Rectal smooth muscle tissue (tissue), 1 donor: ENCODE measurements around the gene MAK.
"Not testable (repeated sequence)": the region's sequence is repeated elsewhere in the genome, so short reads cannot be mapped to it uniquely, and the experiment has no call there.

ENCODE experiments used
- H3K27ac ChIP-seq: one replicate; pipeline ENCODE4 v1.7.0; 2013; ENCODE audit warnings: low read depth, low read length, inconsistent platforms
- H3K27me3 ChIP-seq: one replicate; pipeline ENCODE4 v1.7.0; 2013; ENCODE audit warnings: low read length; ENCODE audit not compliant: control insufficient read depth, insufficient read depth
- H3K36me3 ChIP-seq: one replicate; pipeline ENCODE4 v1.7.0; 2013; ENCODE audit warnings: low read length; ENCODE audit not compliant: control insufficient read depth, insufficient read depth
- H3K4me1 ChIP-seq: one replicate; pipeline ENCODE4 v1.7.0; 2013; ENCODE audit warnings: low read length; ENCODE audit not compliant: control insufficient read depth, insufficient read depth
- H3K4me3 ChIP-seq: one replicate; pipeline ENCODE4 v1.7.0; 2013; ENCODE audit warnings: low read length
- H3K9ac ChIP-seq: one replicate; pipeline ENCODE4 v1.7.0; 2013; ENCODE audit warnings: low read length

Gene MAK

GRCh38 chr6:10733151-10733715 is 105.1 kb downstream of the MAK start:
- no peaks in the 10 kb centered on the region for H3K27me3 ChIP-seq
- H3K27ac ChIP-seq, result peak overlapping the region; percentile 28
- H3K9ac ChIP-seq, result no peak overlapping the region
- no peaks in the 10 kb centered on the region for H3K4me1 ChIP-seq
- H3K36me3 ChIP-seq, result peaks cover 11% of the 10 kb centered on the region
- H3K4me3 ChIP-seq, result no peak overlapping the region

- peaks cover 17% of the 10 kb centered on the region for H3K36me3 ChIP-seq
Observed at GRCh38 chr6:10730254-10730653, 108.1 kb downstream of the MAK start.

GRCh38 chr6:10725716-10726115 is 112.6 kb downstream of the MAK start:
- H3K9ac ChIP-seq, result no peak overlapping the region

More at GRCh38 chr6:10730254-10730653, 108.1 kb downstream of the MAK start:
- Histone ChIP-seq H3K4me3 (no peak overlapping the region), H3K4me1 (no peaks in the 10 kb centered on the region), H3K9ac (no peak overlapping the region), H3K27me3 (no peaks in the 10 kb centered on the region), H3K27ac (no peak overlapping the region)

GRCh38 chr6:10725044-10725443 is 113.3 kb downstream of the MAK start:
- H3K27ac ChIP-seq, result no peak overlapping the region
- no peaks in the 10 kb centered on the region for H3K27me3 ChIP-seq
- peaks cover 12% of the 10 kb centered on the region for H3K36me3 ChIP-seq
- H3K4me3 ChIP-seq, result no peak overlapping the region
- H3K4me1 ChIP-seq, result peaks cover 14% of the 10 kb centered on the region
- H3K9ac ChIP-seq, result no peak overlapping the region

More at GRCh38 chr6:10725716-10726115, 112.6 kb downstream of the MAK start:
- Histone ChIP-seq H3K36me3 (peaks cover 18% of the 10 kb centered on the region), H3K4me1 (peaks cover 14% of the 10 kb centered on the region), H3K27me3 (no peaks in the 10 kb centered on the region), H3K27ac (no peak overlapping the region), H3K4me3 (no peak overlapping the region)

- Histone ChIP-seq H3K27me3 (no peaks in the 10 kb centered on the region), H3K36me3 (peaks cover 12% of the 10 kb centered on the region), H3K4me3 (peak overlapping the region; percentile 86), H3K27ac (peak overlapping the region; percentile 72), H3K9ac (peak overlapping the region; percentile 50), H3K4me1 (peaks cover 14% of the 10 kb centered on the region)
Observed at GRCh38 chr6:10723567-10723881, 114.8 kb downstream of the MAK start.

- no peaks in the 10 kb centered on the region for H3K27me3 ChIP-seq
- peaks cover 7% of the 10 kb centered on the region for H3K36me3 ChIP-seq
- H3K4me1 ChIP-seq, result peaks cover 14% of the 10 kb centered on the region
- peak within 1 kb of the TSS; percentile 72 for H3K27ac ChIP-seq
- H3K9ac ChIP-seq, result peak within 1 kb of the TSS; percentile 50
- H3K4me3 ChIP-seq, result peak within 1 kb of the TSS; percentile 86
Observed at GRCh38 chr6:10722820-10723566, 115.3 kb downstream of the MAK start, which contains the start of gene TMEM14C. Gene TMEM14C (plus strand): TSS chr6:10723070. CDS start chr6:10724614, 1,544 bp downstream.

- Histone ChIP-seq H3K4me3 (peak overlapping the region; percentile 86), H3K27me3 (no peaks in the 10 kb centered on the region), H3K9ac (peak overlapping the region; percentile 38), H3K4me1 (peaks cover 14% of the 10 kb centered on the region), H3K36me3 (peaks cover 7% of the 10 kb centered on the region), H3K27ac (peak overlapping the region; percentile 72)
Observed at GRCh38 chr6:10722570-10722819, 115.8 kb downstream of the MAK start.

DNA sequence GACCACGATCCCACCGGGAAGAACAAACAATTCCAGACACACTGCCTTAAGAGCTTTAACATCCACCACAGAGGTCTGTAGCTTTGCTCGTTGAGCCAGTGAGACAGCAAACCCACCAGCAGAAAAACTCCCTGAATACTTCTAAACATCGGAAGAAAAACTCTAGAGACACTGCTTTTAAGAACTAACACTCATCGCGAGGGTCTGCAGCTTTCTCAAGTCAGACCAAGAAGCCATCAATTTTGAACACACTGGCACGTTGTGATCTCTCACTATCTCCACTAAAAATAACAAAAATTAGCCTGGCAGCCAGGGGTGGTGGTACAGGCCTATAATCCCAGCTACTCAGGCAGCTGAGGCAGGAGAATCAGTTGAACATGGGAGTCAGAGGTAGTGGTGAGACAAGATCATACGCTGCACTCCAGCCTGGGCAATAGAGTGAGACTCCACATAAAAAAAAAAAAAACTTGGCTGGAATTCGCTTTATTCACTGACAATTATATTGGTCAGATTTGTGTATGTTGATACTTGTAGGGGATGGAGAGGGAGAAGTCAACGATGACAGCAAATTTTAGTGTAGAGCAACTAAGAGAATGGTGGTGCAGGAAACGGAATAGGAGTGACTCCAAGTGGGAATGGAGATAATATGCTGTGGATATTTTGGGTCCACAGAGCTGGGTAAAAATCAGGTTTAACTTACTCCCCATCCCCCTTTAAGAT is 116.3 kb downstream of the MAK start:
- Histone ChIP-seq H3K9ac (peak overlapping the region; percentile 38), H3K36me3 (peaks cover 7% of the 10 kb centered on the region), H3K27ac (peak overlapping the region; percentile 72), H3K4me1 (peaks cover 14% of the 10 kb centered on the region), H3K27me3 (no peaks in the 10 kb centered on the region), H3K4me3 (peak overlapping the region; percentile 86)

GRCh38 chr6:10720960-10721849 is 117.1 kb downstream of the MAK start:
- H3K27me3 ChIP-seq, H3K36me3 ChIP-seq, H3K9ac ChIP-seq, H3K27ac ChIP-seq: not testable (repeated sequence)
- Histone ChIP-seq H3K4me1 (peaks cover 14% of the 10 kb centered on the region), H3K4me3 (peak overlapping the region; percentile 52)

DNA sequence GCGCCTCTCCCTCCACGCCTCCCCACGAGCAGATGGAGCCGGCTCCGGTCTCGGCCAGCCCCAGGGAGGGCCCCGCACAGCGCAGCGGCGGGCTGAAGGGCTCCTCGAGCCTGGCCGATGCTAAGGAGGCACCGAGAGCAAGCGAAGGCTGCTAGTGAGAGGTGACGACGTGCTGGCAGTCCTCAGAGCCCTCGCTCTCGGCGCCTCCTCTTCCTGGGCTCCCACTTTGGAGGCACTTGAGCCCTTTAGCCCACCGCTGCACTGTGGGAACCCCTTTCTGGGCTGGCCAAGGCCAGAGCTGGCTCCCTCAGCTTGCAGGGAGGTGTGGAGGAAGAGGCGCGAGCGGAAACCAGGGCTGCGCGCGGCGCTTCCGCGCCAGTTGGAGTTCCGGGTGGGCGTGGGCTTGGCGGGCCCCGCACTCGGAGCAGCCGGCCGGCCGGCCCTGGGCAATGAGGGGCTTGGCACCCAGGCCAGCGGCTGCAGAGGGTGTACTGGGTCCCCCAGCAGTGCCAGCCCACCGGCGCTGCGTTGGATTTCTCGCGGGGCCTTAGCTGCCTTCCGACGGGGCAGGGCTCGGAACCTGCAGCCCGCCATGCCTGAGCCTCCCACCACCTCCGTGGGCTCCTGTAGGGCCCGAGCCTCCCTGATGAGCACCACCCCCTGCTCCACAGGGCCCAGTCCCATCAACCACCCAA is 117.9 kb downstream of the MAK start:
- Histone ChIP-seq H3K36me3 (peaks cover 3% of the 10 kb centered on the region), H3K4me1 (peaks cover 14% of the 10 kb centered on the region), H3K27me3 (no peaks in the 10 kb centered on the region), H3K4me3 (peak overlapping the region; percentile 52), H3K27ac (peak overlapping the region; percentile 56), H3K9ac (no peak overlapping the region)

DNA sequence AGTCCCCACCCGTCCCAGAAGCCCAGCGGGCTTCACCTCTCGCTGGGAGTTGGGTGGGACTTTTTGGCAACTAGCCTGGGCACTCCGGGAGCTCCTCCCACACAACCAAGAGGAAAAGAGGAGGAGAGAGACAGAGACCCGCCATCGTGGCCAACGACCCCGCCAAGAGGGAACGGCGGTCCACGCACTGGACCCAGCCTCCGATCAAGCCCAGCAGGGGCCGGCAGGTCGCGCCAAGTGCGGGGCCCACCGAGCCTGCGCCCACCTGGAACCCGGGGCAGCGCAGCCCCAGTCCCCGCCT is 118.4 kb downstream of the MAK start:
- Histone ChIP-seq H3K27me3 (no peaks in the 10 kb centered on the region), H3K27ac (peak overlapping the region; percentile 56), H3K9ac (no peak overlapping the region), H3K36me3 (peaks cover 2% of the 10 kb centered on the region), H3K4me3 (peak overlapping the region; percentile 52), H3K4me1 (peaks cover 14% of the 10 kb centered on the region)
